Measurements from ENCODE around the gene HOXD10.

The HOXD10 gene

DNA sequence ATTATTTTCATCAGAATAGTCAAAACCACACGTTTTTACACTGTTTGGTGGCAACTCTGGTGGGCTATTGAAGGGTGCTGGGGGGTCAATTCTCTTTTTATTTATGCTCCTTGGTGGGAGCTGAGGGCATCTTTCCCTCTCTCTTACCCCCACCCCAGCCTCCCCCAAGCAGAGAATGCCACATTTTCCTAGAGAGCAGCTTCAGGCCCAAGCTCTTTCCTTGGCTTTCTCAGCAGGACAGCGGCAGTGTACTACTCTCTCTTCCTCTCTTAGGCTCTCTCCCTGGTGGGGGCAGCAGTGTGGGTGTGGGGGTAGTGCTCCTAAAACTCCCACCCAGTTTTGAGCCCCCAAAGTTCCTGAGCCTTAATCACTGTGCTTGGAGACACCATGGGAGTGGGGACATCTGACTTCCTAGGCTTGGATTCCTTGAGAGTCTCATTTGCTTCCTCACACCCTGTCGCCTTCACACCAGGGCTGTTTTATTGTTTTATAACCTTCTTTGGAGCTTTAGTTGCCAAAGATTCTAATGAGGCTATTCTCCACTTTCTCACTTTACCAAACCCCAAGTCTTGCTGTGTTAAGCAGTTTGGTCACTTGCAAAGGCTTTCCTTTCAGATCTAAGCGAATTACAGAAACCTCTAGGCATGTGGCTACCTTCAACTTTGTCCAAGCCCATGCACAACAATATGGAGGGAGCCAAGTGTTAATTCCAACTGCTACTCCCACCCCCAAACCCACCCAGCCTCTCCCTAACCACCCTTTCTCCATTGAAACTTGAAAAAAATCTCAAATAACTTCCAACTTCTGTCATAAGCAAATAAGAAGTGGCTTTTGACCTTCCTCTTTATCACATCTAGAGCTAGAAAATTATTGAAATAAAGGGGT, 28.7 kb downstream of the HOXD10 start:
- H3K4me3 ChIP-seq (ENCODE audit: low read depth, low read length) = no peak overlapping the region
- TF ChIP-seq, protein P1, sequence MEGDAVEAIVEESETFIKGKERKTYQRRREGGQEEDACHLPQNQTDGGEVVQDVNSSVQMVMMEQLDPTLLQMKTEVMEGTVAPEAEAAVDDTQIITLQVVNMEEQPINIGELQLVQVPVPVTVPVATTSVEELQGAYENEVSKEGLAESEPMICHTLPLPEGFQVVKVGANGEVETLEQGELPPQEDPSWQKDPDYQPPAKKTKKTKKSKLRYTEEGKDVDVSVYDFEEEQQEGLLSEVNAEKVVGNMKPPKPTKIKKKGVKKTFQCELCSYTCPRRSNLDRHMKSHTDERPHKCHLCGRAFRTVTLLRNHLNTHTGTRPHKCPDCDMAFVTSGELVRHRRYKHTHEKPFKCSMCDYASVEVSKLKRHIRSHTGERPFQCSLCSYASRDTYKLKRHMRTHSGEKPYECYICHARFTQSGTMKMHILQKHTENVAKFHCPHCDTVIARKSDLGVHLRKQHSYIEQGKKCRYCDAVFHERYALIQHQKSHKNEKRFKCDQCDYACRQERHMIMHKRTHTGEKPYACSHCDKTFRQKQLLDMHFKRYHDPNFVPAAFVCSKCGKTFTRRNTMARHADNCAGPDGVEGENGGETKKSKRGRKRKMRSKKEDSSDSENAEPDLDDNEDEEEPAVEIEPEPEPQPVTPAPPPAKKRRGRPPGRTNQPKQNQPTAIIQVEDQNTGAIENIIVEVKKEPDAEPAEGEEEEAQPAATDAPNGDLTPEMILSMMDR (IDR thresholded peaks at IDR 0.05; ENCODE audit: low read depth, low read length) = no peak

DNA sequence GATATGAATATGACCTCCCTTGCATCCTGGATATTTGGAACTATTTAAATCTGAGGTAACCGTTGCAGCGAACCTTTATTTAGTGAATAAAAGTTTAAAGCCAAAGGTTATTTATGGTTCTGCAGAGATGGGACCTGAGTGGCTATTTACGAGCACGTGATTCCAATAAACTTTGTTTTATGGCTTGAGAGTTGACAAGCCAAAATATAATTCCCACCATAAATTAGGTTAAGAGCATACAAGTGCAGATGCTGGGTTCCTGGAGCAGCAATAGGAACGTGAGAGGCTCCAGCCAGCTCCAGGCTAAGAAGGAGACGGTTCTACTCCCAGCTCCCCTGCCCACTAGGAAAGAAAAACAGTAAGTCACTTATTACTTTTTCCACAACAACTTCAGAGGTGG, 29.5 kb downstream of the HOXD10 start:
- TF ChIP-seq, protein P1 (IDR thresholded peaks at IDR 0.05; ENCODE audit: low read depth, low read length) = no peak

DNA sequence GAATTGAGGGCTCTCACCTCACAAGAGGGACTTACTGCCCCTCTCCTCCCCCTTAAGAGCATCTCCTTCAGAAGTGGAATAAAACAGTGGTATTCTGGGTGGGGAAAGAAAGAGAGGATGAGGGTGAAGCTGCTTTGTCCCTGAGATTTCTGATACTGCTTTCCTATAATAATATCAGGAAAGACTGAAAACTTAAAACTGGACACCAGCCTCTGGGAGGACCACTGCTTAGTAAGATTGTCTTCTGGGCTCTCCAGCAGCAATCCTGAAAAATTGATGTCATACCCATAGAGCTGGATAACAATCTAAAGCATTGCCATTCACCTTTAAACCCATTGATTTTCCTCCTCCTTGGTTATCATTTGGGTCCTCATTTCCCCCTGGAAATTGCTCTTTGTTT, 30.1 kb downstream of the HOXD10 start:
- TF ChIP-seq, protein P1 (IDR thresholded peaks at IDR 0.05; ENCODE audit: low read depth, low read length) = no peak

More for the DNA sequence above, 29.5 kb downstream of the HOXD10 start:
- H3K4me3 ChIP-seq (ENCODE audit: low read depth, low read length) = no peak overlapping the region

DNA sequence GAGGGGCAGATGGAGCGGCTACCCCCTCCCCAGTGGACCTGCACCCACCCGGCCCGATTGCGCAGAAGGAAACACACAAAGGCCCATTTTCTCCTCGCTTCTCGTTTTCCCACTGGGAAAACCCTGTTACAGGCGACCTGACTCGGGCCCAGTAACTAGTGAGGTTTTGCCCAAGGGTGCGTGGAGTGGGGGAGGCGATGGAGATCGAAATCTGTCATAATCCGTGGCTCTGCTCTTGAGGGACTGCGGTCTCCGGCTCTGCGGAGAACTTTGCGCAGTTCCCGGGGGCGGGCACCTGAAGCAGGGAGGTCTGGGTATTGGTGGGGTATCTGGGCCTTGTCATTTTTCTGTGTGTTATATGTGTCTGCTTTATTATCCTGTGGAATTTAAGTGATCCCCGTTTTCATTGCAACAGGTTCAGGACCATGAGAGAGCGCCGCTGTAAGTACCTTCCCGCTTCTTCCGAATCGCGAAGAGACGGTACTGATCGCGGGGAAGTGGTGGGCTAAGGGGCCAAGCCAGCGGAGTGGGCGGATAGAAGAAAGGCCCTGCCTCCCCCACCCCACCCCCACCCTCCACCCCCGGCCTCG, 30.7 kb downstream of the HOXD10 start:
- TF ChIP-seq, protein P1 (IDR thresholded peaks at IDR 0.05; ENCODE audit: low read depth, low read length) = no peak

More for the DNA sequence above, 30.1 kb downstream of the HOXD10 start:
- H3K4me3 ChIP-seq (ENCODE audit: low read depth, low read length) = no peak overlapping the region

DNA sequence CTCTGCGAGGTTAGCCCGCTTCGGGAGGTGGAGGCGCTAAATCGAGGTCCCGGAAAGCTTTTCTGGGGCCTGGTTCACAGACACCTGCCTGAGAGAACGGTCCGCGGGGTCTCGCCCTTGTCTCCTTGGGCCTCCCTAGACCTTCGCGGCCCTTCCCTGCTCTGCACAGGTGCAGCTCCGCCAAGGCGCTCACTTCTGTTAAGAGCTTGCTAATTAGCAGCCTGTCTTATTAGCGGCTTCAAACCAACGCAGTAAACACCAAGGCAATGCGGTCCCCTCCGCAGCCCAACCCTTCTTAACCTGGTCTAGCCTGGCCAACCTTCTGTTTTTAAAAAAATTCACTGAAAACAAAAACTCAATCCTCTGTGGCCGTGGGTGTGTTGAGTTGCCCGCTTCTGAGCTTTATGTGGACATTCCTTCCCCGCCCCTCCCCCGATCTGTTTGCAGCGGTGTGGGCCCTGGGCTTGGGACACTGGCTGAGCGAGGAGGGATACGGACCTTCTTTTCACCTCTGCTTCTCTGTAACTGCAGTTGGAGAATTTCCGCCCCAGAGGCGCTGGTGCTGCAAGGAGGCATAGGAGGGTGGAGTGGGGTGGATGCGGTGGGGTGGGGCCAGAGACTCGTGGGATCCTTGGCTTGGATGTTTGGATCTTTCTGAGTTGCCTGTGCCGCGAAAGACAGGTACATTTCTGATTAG, 31.4 kb downstream of the HOXD10 start:
- no peak overlapping the region for H3K4me3 ChIP-seq (ENCODE audit: low read depth, low read length)

More for the DNA sequence above, 30.7 kb downstream of the HOXD10 start:
- no peak overlapping the region for H3K4me3 ChIP-seq (ENCODE audit: low read depth, low read length)

DNA sequence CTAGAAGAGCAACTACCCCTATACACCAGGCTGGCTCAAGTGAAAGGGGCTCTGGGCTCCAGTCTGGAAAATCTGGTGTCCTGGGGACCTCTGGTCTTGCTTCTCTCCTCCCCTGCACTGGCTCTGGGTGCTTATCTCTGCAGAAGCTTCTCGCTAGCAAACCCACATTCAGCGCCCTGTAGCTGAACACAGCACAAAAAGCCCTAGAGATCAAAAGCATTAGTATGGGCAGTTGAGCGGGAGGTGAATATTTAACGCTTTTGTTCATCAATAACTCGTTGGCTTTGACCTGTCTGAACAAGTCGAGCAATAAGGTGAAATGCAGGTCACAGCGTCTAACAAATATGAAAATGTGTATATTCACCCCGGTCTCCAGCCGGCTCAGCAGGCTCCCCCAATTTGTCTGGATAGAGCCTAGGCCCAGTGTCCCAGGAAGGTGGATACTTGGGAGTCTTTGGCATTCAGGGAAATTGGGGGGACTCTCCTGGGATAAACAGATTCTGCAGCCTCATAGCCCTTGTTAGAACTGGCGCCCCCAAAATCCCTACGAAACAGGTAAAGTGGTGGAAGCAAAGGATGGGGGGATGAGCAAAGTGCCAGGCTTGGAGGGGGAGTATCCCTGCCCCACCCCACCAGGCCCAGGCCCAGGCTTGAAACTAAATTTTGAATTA, 32.3 kb downstream of the HOXD10 start:
- TF ChIP-seq, protein P1 (IDR thresholded peaks at IDR 0.05; ENCODE audit: low read depth, low read length) = no peak

More for the DNA sequence above, 31.4 kb downstream of the HOXD10 start:
- TF ChIP-seq, protein P1 (IDR thresholded peaks at IDR 0.05; ENCODE audit: low read depth, low read length) = no peak

More for the DNA sequence above, 32.3 kb downstream of the HOXD10 start:
- no peak overlapping the region for H3K4me3 ChIP-seq (ENCODE audit: low read depth, low read length)

Data from WI38 (cell line).